Left colon (tissue), 2 donors: ENCODE data around the gene GRIN2C. TPM values are rescaled to one million over a fixed set of nuclear protein-coding genes. Genes with fewer than 3 reads are reported as not detected.
A peak's percentile ranks its signal among the peaks of the same experiment; 100 is the strongest.
"Not testable (repeated sequence)": the region's sequence is repeated elsewhere in the genome, so short reads cannot be mapped to it uniquely, and the experiment has no call there.

Experiments used
- ATAC-seq: fragments of 200-7000 bp; cut with Tn5 transposase; one replicate; pipeline ENCODE4 v1.9.1; 2020; ENCODE audit warnings: mild to moderate bottlenecking, moderate library complexity
- DNase-seq, 2 donors: peaks; one replicate each; pipeline ENCODE4 v3.0.0-alpha.2; 2020
- intact Hi-C, 2 donors: fragments of 100-400 bp; cut with DNase I in 1 of 2; cut with micrococcal nuclease in 1 of 2; formaldehyde crosslinking; loops; one replicate each; pipeline versions ENCODE4 v1.11.2 to v1.14.0; 2022; cut with DNase I, micrococcal nuclease
- total RNA-seq, 2 donors: library from RNA; stranded (reverse); fragmentation: NEBNext Ultra II Directional; extraction: Animal tissue kit (Norgen Biotek cat#: 25700); gene quantifications; one replicate each; pipeline ENCODE4 v1.2.1, GENCODE V29; 2021
- donor health status: DM: no; HTN: no; CAD: no.
- donor health status: DM: yes; HTN: yes; CAD: no.

Gene GRIN2C
- total RNA-seq, 2 donors from 2014 or later, result 0.09 to 0.45 TPM

DNA sequence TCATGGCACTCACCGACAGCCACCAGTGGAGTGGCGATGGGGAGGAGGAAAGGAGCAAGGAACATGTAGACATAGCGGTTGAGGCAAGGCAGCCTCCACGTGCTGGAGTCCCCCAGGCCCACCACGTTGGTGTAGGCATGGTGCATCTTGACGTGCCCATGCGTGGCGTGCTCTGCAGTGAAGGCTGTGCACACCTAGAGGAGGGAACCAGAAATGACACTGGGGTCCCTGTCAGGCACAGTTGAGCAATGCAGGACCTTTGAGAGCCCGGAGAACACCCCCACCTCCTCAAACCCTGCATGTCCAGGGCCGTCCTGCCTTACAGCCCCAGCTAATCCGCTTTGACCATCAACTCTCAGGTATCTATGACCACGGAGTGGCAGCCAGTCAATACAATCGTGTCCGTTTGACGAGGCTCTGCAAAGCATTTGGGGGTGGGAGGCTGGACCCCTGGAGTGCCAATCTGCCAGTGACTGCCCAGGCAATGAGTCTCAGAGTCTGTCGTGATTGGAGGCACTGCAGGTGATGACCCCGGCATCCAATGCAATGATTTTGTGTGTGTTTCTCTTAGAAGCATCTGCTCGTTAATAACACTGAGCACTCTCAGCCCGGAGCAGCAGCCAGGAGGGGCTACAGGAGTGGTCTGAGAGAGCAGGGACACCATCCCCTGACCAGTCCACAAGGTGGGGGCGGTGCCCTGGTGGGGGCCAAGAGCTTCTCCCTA, 23.0 kb upstream of the GRIN2C start:
- DNase-seq (no peak), ATAC-seq (no peak)
- intact Hi-C loops, result no loop called here

DNA sequence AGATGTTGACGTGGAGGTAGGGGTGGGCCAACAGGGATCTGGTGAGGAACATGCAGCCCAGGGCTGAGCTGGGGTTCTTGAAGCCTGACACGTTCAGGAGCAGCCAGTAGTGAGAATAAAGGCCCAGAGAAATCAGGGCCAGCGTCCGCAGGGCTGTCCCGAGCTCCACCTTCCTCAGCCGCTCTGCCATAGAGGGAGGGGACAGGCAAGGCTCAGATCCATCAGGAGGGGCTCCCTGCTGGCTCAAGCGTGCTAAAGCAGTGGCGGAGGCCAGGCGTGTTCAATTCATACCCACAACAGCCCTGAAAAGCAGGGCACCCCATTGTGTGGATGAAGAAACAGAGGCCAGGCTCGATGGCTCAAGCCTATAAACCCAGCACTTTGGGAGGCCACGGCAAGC, 21.4 kb upstream of the GRIN2C start:
- DNase-seq (no peak), ATAC-seq (no peak)
- intact Hi-C loops, result no loop called here

DNA sequence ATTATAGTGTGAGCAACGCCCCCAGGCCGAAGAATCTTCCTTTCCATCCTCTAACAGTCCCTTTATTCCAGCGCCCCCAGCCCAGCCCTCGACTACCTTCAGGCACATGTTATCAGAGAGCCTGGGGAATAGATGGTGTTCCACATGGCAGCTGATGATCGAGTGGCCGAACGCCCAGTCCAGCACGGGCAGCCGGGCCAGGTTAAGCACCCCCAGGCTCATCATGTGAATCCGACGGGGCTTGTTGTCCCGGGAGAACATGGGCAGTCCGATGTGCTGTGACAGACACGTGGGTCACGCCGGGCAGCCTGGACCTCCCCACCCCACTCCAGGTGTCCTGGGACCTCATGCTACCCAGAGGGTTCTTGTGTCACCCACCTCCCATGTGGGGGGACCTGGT, 19.6 kb upstream of the GRIN2C start:
- intact Hi-C loops, result no loop called here
- no peak for ATAC-seq
- no peak for DNase-seq

DNA sequence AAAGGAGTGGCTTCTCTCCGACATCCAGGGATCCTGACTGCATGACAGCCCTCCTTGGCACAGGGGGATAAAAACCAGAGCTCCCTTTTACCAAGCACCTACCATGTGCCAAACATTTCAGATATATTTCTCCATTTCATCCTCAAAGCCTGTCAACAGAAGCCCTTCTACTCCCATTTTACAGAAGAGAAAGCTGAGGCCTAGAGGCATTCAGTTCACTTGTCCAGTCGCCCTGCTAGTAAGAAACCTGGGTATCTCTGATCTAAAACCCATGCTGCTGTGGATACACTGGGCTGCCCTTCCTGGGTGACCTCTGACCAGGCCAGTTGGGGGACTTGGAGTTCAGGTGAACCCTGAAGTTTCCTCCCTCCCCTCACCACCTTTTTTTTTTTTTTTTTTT, 19.0 kb upstream of the GRIN2C start:
- no peak for DNase-seq
- intact Hi-C loops, result no loop called here
- no peak for ATAC-seq

DNA sequence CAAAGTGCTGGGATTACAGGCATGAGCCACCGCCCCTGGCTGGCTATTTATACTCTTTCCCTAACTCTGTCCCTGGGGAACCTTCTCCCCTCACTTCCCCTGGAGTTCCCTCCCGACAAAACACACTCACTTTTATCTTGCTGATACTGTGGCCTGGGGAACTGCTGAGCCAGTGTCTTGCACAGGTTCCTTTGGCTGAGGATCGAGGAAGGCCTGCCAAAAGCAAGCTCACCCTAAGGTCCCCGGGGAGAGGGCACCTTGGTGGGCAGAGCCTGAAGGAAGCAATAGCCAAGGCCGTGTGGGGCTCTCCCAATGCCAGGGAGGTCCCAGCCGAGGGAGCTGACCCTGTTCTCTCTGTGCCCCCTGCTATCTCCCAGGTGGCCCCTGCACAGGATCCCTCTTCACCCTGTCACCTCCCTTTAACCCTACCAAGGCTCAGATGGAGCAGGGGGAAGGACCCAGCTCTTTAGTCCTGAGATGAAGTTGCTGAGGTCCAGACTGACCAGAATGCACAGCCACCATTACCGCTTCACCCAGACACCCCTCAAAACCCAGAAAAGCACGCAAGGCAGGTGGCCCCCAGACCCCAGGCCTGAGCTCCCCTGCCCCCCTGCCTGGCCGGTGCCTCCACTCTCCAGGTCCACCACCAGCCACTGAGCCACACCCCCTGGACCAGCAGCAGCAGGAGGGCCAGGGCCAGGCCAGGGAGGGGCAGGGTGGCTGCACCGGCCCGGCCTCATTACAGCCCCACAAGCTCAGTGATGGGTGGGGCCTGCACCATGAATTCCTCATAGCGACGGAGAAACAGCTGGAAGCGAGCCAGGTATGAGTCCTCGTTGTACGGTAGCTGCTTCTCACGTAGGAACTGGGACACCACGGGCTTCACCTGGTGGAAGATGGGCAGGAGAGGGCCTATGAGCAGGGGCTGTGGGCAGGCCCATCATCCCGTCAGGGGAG, 18.2 kb upstream of the GRIN2C start:
- DNase-seq, result peak; percentile 87 to 88
- peak; percentile 82 for ATAC-seq
- intact Hi-C loops, result no loop called here

DNA sequence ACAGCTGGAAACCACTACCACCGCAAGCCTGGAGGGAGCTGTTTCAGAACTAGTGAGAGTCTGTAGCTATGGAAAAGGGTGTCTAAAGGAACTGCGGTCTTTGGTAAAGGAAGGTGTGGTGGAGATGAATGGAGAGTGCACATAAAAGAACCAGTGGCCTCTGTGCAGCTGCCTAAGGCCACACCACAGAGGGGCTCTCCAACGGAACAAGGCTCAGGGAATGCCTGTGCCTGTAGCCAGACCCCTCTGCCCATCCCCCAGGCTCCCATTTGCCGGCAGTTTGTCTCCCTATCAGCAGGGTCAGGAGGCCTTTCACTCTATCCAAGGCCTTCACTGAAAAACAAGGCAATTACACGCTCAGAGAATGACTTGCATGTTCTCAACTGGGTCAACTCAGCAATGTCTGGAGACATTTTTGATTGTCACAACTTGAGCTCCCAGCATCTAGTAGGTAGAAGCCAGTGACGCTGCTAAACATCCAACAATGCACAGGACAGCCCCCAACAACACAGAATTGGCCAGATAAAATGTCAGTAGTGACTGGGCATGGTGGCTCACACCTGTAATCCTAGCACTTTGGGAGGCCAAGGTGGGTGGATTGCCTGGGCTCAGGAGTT, 16.4 kb upstream of the GRIN2C start:
- DNase-seq (no peak), ATAC-seq (no peak)
- intact Hi-C loops, result no loop called here

DNA sequence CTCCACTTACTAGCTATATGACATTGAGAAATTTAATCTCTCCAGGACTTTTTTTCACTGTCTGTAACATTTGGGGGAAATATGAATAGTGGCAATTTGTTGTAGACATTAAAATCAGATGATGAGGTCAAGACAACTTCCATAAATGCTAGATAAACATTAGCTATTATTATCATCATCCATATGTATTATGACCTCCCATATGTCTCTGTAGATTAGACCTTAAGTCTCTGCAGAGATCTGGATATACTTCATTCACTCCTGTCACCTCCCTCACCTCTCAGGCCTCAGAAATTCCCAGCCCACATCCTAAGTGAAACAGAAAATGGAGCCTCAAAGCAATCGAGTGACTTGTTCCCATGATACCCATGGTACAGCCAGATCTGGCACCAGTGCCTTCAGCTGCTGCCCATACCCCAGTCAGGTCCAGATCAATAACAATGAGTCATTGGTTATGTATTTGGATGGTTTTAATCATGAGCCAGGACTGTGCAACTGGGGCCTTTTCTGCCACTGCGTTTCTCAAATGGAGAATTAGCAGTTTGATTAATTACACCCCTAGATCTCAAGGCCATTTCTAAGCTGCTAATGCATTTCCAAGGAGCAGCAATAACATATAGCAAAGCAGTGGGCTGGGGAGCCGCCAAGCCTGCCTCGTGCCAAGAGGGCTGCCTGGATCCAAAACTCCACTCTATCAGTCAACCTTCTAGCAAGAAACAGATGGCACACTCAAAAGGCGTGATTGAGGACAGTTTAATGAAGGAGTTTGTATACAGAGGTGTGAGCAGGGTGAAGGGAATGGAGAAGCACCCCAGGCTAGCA, 15.7 kb upstream of the GRIN2C start:
- ATAC-seq (no peak), DNase-seq (no peak)
- intact Hi-C loops, result no loop called here

DNA sequence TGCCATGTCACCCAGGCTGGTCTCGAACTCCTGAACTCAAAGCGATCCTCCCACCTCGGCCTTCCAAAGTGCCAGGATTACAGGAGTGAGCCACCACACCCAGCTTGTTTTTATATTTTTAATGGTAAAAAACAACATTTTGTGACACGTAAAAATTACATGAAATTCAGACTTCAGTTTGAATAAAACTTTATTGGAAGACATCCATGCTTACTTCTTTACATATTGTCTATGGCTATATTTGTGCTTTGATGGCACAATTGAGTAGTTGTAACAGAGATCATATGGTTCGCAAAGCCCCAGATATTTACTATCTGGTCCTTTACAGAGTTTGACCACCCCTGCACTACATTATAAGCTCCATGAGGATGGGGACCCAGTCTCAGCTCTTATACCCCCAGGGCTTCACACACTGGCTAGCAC, 14.9 kb upstream of the GRIN2C start:
- no peak for DNase-seq
- ATAC-seq, result no peak
- intact Hi-C loops, result loop anchor here in 1 of 2 donors (5.0 kb wide), 1 partner anchor 132 kb away; no protein-coding TSS in a partner anchor

DNA sequence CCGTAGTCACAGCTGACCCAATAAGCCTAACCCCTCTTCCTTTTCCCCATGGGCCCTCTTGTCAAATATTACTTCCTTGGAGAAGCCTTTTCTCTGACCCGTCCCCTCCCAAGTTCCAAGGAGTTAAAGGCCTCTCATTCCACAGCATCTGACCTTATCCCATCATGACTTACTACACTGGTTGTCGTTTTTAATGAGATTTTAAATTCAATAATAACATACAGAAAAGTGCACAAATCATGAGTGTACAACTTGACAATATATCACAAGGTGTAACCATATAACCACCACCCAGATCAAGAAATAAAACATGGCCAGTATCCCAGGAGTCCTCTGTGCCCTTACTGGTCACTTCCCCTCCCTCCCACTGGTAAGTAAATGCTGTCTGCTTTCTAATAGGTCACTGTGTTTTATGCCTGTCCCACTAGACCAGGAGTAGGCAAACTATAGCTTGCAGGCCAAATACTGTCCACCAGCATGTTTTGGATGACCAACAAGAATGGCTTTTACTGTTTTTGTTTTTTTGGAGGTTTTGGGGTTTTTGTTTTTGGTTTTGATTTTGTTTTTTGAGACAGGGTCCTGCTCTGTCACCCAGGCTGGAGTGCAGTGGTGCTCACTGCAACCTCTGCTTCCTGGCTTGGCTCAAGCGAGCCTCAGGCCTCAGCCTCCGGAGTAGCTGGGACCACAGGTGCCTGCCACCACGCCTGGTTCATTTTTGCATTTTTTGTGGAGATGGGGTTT, 14.4 kb upstream of the GRIN2C start:
- intact Hi-C loops, result loop anchor here in 1 of 2 donors (5.0 kb wide), 1 partner anchor 132 kb away; no protein-coding TSS in a partner anchor
- ATAC-seq, result no peak
- no peak for DNase-seq

DNA sequence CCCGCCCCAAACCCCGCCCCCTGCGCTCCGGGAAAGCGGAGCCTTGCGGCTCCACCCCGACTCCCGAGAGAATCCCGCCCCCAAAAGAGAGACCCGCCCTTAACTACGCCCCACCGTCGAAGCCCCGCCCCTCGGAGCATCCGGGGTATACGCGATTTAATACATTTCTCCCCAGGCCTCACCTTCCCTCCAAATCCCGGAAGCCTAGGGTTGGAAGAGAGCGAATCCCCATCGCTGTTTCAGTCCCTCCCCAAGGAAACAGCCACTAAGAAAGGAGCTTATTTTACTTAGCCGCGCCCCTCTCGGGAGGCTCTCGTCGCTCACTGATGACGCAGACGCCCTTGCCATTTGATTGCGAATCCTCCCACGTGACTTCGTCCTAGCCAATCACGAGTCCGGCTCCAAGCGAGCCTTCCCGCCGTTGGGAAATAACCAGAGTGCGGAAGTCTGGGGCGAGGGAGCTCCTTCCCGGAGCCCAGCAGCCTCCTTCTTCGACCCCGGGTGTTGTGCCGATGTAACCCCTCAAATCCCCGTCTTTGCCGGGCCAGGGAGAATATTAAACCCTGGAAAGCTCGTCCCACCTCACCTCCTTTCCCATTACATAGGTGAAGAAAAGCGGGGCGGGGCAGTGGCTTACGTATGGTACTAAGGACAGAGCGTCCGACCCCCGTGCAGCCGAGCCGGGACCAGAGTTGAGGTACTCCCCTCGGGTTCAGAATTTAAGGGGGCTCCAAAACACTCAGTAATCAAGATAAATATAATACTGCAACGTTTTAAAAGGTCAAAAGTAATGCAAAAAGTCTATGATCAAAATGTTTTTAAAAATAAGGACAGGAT, 13.6 kb upstream of the GRIN2C start:
- ATAC-seq (peak; percentile 90), DNase-seq (peak; percentile 100)
- intact Hi-C loops, result loop anchor here in 1 of 2 donors (5.0 kb wide), 1 partner anchor 131 kb away; no protein-coding TSS in a partner anchor

DNA sequence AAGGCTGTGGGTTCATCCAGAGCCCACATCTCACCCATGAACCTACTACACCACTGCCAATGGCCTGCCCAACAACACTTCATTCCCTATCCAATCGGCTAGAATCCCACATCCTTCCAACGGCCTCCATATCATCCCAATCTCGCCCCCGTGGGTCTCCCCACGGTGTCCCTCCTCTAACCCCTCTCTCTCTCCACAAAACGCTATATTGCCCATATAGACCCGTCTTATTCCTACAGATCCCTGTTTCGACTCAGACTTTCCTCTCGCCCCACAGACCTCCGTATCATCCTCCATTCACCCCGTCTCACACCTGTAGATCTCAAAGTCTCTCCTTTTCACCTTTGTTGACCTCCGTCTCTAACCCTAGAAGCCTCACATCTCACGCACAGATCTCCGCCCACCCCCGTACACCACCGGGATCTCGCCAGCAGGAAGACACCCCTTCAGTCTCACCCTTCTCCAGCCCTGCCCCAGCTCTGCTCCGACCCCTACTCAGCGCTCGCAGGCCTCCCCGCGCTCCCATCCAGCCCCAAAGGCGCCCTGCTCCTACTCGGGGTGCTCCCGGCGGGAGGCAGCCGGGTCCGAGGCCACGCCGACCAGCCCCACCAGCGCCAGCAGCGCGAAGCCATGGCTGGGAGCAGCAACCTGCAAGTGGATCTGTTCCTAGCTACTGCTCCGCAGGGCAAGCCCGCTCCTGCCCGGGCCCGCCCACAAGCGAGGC, 12.8 kb upstream of the GRIN2C start, which contains the start of gene FDXR:
TSS of gene FDXR (minus strand) at position 682 of the 724 bp plus-strand sequence. CDS start at position 632, 50 bp downstream.
- DNase-seq (no peak), ATAC-seq (peak; percentile 15)
- intact Hi-C loops, result loop anchor here in 1 of 2 donors (5.0 kb wide), 1 partner anchor 130 kb away; no protein-coding TSS in a partner anchor

DNA sequence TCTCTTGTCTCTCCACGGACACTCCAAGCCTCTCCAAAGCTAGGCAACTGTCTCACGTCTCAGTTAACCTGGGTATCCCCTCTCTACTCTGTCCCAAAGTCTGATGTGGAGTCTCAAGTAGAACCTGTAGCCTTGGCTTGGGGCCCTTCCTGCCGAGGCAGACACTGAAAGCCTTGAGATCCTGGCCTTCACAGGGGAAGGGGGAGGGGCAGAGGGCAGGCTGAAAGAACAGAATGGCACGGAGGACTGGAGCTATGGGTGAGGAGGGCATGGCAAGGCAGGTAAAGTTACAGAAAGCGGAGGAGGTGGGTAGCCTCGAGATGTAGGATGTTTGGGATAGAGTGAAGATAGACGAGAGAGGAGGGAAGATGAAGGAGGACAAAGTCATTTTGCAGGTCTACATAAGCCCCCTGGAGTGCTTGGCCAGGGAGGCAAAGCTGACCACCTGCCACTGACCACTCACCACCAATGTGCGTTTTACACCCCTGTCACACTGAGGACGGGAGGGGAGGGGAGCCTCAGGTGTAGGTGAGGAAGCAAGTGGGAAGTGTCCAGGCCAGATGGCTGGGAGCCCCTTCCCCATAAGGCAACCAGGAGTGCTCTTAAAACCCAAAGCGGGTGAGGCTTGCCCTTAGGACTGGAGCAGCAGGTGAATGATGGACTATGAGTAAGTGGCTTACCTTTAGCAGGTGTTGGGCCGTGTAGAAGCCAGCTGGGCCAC, 11.8 kb upstream of the GRIN2C start:
- intact Hi-C loops, result loop anchor here in 1 of 2 donors (5.0 kb wide), 1 partner anchor 129 kb away; no protein-coding TSS in a partner anchor
- DNase-seq (no peak), ATAC-seq (no peak)

DNA sequence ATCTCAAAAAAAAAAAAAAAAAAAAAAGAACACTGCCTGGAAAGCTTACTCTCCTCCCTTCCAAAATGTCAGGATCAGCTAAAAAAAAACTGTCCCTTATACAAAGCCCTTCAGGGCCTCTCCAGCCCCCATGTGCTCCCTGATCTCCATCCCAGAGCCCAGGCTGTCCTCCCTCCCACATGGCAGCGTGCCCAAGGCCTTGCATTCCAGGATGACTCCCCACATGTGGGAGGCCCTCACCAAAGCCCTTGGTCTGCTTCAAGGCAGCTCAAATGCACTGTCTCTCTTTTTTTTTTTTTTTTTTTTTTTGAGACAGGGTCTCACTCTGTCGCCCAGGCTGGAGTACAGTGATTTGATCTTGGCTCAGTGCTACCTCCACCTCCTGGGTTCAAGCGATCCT, 10.8 kb upstream of the GRIN2C start:
- DNase-seq, result no peak
- ATAC-seq, result no peak
- intact Hi-C loops, result loop anchor here in 1 of 2 donors (5.0 kb wide), 1 partner anchor 128 kb away; no protein-coding TSS in a partner anchor

DNA sequence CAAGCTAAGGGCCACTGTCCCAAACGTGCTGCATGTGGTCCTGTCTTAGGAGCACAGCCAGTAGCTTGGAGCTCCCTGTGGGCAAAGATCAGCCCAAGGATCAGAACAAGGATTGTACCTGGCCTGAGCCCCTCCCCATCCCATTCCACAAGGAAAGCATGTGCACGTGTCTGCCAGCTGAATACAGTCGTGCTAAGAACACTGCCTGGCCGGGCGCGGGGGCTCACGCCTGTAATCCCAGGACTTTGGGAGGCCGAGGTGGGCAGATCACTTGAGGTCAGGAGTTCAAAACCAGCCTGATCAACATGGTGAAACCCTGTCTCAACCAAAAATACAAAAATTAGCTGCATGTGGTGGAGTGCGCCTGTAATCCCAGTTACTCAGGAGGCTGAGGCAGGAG, 10.3 kb upstream of the GRIN2C start:
- intact Hi-C loops, result loop anchor here in 1 of 2 donors (5.0 kb wide), 1 partner anchor 128 kb away; no protein-coding TSS in a partner anchor
- ATAC-seq, DNase-seq: not testable (repeated sequence)

DNA sequence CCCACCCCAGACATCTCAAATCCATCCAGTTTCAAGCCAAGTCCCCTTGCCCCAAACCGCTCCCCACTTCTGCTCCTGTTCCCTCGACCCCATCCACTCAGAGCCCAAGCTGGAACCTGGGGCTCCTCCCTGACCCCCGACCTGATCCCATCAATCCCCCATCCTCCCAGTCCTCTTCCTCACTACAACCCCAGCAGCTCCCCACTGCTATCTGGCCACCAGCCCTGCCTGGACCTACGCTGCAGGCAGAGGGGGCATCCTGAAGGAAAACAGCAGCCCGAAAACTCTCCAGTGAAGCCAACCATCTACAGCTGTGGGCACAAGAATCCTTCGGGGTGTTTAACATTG, 9.2 kb upstream of the GRIN2C start:
- DNase-seq, result peak in 1 of 2 donors; percentile 2
- intact Hi-C loops, result loop anchor here in 1 of 2 donors (5.0 to 10.0 kb wide), 2 partner anchors 74 to 122 kb away; partner anchors contain the start of gene NHERF1
- ATAC-seq, result no peak
